GM18517 (cell line): ENCODE data around the gene EPHX1.
"Not testable (repeated sequence)": the region's sequence is repeated elsewhere in the genome, so short reads cannot be mapped to it uniquely, and the experiment has no call there.

Source experiments
- ATAC-seq: cut with Tn5 transposase; IDR thresholded peaks from one replicate; pipeline ENCODE4 v1.9.1; 2021; ENCODE audit warnings: mild to moderate bottlenecking, moderate library complexity; ENCODE audit not compliant: unreplicated experiment

Gene EPHX1

GRCh38 chr1:225809842-225810578 is at the start of gene EPHX1:
TSS of gene EPHX1 (plus strand) at chr1:225810124. CDS start at chr1:225828730, 18,606 bp downstream.
- peak; percentile 91 for ATAC-seq

- no peak for ATAC-seq
Observed at GRCh38 chr1:225760531-225760930, 49.4 kb upstream of the EPHX1 start.

- not testable (repeated sequence) for ATAC-seq
Observed at GRCh38 chr1:225761395-225761794, 48.5 kb upstream of the EPHX1 start.

GRCh38 chr1:225762002-225762441 is 47.9 kb upstream of the EPHX1 start:
- no peak for ATAC-seq

GRCh38 chr1:225762444-225762843 is 47.5 kb upstream of the EPHX1 start:
- no peak for ATAC-seq

- ATAC-seq, result no peak
Observed at GRCh38 chr1:225763716-225764548, 46.0 kb upstream of the EPHX1 start.

- ATAC-seq, result no peak
Observed at GRCh38 chr1:225765982-225766674, 43.8 kb upstream of the EPHX1 start.

- no peak for ATAC-seq
Observed at GRCh38 chr1:225766967-225767633, 42.8 kb upstream of the EPHX1 start.

- no peak for ATAC-seq
Observed at GRCh38 chr1:225767634-225768540, 42.0 kb upstream of the EPHX1 start.

- no peak for ATAC-seq
Observed at GRCh38 chr1:225768662-225769426, 41.1 kb upstream of the EPHX1 start.

GRCh38 chr1:225769687-225770086 is 40.2 kb upstream of the EPHX1 start:
- ATAC-seq, result no peak

- ATAC-seq, result no peak
Observed at GRCh38 chr1:225770561-225771248, 39.2 kb upstream of the EPHX1 start.

- ATAC-seq, result no peak
Observed at GRCh38 chr1:225771661-225772322, 38.1 kb upstream of the EPHX1 start.

GRCh38 chr1:225772323-225772768 is 37.6 kb upstream of the EPHX1 start:
- ATAC-seq, result no peak

GRCh38 chr1:225772848-225773247 is 37.1 kb upstream of the EPHX1 start:
- ATAC-seq, result no peak

GRCh38 chr1:225774281-225775147 is 35.4 kb upstream of the EPHX1 start:
- ATAC-seq, result no peak

- ATAC-seq, result no peak
Observed at GRCh38 chr1:225776294-225776693, 33.6 kb upstream of the EPHX1 start.
